ENCODE measurements around the gene AMOT.

Gene AMOT

DNA sequence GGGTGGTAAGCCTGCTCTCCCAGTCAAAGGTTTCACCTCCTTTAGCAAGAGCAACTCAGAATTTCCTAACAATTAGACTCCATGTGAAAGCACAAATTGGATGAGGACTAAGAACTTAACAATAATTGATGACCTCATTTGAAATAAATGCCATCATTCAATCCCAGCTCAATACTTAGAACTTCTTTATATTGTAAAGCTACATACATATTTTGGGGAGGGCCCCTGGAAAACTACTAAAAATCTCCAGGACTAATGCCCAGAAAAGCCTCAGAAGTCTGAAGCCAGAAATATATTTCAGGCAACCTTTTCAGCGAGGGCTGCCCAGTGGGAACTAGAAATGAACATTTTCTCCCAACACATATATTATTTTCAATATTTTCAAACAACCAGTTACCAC, 38.1 kb downstream of the AMOT start:
- Mint-ChIP-seq H3K36me3 (ENCODE audit: low read depth) (peaks cover 93% of the 10 kb centered on the region), H3K27ac (peak overlapping the region in 2 of 3 experiments; percentile 19 to 60), H3K27me3 (ENCODE audit: low read depth) (no peaks in the 10 kb centered on the region), H3K4me1 (peaks cover 3% of the 10 kb centered on the region), H3K4me3 (no peak overlapping the region), H3K9me3 (peaks cover 12% of the 10 kb centered on the region)
- TF ChIP-seq, protein P1, sequence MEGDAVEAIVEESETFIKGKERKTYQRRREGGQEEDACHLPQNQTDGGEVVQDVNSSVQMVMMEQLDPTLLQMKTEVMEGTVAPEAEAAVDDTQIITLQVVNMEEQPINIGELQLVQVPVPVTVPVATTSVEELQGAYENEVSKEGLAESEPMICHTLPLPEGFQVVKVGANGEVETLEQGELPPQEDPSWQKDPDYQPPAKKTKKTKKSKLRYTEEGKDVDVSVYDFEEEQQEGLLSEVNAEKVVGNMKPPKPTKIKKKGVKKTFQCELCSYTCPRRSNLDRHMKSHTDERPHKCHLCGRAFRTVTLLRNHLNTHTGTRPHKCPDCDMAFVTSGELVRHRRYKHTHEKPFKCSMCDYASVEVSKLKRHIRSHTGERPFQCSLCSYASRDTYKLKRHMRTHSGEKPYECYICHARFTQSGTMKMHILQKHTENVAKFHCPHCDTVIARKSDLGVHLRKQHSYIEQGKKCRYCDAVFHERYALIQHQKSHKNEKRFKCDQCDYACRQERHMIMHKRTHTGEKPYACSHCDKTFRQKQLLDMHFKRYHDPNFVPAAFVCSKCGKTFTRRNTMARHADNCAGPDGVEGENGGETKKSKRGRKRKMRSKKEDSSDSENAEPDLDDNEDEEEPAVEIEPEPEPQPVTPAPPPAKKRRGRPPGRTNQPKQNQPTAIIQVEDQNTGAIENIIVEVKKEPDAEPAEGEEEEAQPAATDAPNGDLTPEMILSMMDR (IDR thresholded peaks at IDR 0.05; ENCODE audit: unreplicated experiment in 3 of 3) = no peak

DNA sequence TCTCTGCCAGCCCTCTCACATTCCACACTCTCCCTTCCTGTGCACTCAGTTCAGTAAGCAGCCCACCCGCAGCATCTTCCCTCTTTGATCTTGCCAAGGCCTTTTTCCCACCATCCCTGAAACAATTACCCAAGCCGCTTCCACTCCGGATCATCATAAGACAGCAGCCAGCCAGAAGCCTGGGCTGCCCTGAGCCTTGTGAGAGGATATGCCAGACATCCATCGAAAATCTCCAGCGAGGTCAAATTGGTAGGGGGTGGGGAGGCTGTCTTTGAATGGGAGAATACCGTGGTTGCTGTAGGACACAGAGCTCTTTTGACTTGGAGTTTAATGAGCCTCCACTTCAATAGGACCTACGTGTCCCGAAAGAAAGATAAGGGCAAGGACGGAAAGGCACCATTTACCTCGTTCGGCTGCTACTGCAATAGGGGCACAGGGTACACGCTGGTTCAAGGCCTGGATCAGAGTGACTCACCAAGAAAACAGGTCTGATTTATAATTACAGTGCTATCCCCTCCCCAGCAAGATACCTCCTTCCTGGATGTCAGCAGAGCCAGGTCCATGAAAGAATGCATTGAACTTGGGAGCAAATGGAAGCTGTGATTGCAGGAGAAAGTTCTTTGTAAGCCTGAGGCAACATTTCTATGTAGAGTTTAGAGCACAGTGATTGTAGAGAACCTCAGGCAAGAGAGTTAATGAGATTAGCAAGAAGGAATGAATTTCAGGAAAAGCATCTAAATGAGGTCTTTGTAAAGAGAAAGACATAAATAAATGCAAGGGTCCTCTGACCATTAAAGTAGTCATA, 39.5 kb downstream of the AMOT start:
- H3K4me1 Mint-ChIP-seq = peaks cover 3% of the 10 kb centered on the region
- TF ChIP-seq, protein P1 (IDR thresholded peaks at IDR 0.05; ENCODE audit: unreplicated experiment in 3 of 3) = no peak
- H3K9me3 Mint-ChIP-seq = peaks cover 12% of the 10 kb centered on the region
- peak overlapping the region in 1 of 3 experiments; percentile 64 for H3K27ac Mint-ChIP-seq
- no peaks in the 10 kb centered on the region for H3K27me3 Mint-ChIP-seq (ENCODE audit: low read depth)
- peaks cover 93% of the 10 kb centered on the region for H3K36me3 Mint-ChIP-seq (ENCODE audit: low read depth)
- no peak overlapping the region for H3K4me3 Mint-ChIP-seq

DNA sequence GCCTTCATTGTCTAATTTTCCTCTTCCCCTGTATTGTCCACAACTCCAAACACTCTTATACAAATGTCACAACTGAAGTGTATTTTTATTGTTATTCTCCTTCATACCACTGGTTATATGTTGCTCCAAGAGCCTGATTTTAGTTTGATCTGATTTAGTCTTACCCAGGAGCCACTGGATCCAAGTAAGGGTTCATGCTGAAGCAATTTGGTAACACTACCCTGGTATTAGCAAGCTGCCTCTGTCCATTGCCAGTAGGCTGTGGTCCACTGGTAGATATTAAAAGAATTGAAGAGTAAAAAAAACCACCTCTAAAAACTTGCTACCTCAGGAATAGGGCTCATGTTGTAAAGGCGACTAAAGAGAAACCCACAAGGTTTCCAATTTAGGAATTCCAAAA, 41.2 kb downstream of the AMOT start:
- Mint-ChIP-seq H3K27ac (no peak overlapping the region), H3K36me3 (ENCODE audit: low read depth) (peaks cover 95% of the 10 kb centered on the region), H3K4me1 (peaks cover 3% of the 10 kb centered on the region), H3K9me3 (peaks cover 12% of the 10 kb centered on the region), H3K27me3 (ENCODE audit: low read depth) (no peaks in the 10 kb centered on the region), H3K4me3 (no peak overlapping the region)
- TF ChIP-seq, protein P1 (IDR thresholded peaks at IDR 0.05; ENCODE audit: unreplicated experiment in 3 of 3) = no peak

GRCh38 chrX:112798736-112799135, 41.9 kb downstream of the AMOT start:
- H3K9me3 Mint-ChIP-seq = peaks cover 12% of the 10 kb centered on the region
- H3K36me3 Mint-ChIP-seq (ENCODE audit: low read depth) = peaks cover 95% of the 10 kb centered on the region
- no peak overlapping the region for H3K27ac Mint-ChIP-seq
- peaks cover 8% of the 10 kb centered on the region for H3K4me1 Mint-ChIP-seq
- TF ChIP-seq, protein P1 (IDR thresholded peaks at IDR 0.05; ENCODE audit: unreplicated experiment in 3 of 3) = no peak
- H3K27me3 Mint-ChIP-seq (ENCODE audit: low read depth) = no peaks in the 10 kb centered on the region
- H3K4me3 Mint-ChIP-seq = no peak overlapping the region

GRCh38 chrX:112789931-112790330, 50.7 kb downstream of the AMOT start:
- Mint-ChIP-seq H3K27me3 (ENCODE audit: low read depth) (no peaks in the 10 kb centered on the region), H3K9me3 (no peaks in the 10 kb centered on the region), H3K36me3 (ENCODE audit: low read depth) (peaks cover 99% of the 10 kb centered on the region), H3K4me3 (no peak overlapping the region), H3K4me1 (peaks cover 23% of the 10 kb centered on the region), H3K27ac (peak overlapping the region in 1 of 3 experiments; percentile 32)
- TF ChIP-seq, protein P1 (IDR thresholded peaks at IDR 0.05; ENCODE audit: unreplicated experiment in 3 of 3) = no peak

DNA sequence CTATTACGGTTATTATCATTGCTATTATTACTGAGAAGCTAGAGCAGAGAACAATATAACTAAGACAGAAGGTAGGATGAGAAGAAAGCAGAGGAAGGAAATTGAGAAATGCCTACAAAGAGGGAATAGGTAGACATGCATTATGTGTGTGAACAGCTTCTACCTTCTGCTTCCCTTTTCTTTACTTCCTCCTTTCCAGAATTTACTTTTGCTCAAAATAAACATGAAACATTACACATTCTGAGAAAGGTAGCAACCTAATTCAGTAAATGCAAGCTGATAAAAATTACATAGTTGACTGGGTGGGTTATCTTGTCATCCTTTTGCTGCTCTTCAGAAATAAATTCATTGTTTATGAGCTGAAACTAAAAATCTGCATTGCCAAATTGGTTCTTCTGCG, 54.6 kb downstream of the AMOT start:
- Mint-ChIP-seq H3K36me3 (ENCODE audit: low read depth) (peaks cover 96% of the 10 kb centered on the region), H3K27ac (no peak overlapping the region), H3K27me3 (ENCODE audit: low read depth) (no peaks in the 10 kb centered on the region), H3K9me3 (no peaks in the 10 kb centered on the region), H3K4me1 (peaks cover 4% of the 10 kb centered on the region), H3K4me3 (no peak overlapping the region)
- TF ChIP-seq, protein P1 (IDR thresholded peaks at IDR 0.05; ENCODE audit: unreplicated experiment in 3 of 3) = no peak

Measured in nephron (organoid).